ENCODE results near the gene RFESD.
"Not testable (repeated sequence)": the region's sequence is repeated elsewhere in the genome, so short reads cannot be mapped to it uniquely, and the experiment has no call there.

The RFESD gene

DNA sequence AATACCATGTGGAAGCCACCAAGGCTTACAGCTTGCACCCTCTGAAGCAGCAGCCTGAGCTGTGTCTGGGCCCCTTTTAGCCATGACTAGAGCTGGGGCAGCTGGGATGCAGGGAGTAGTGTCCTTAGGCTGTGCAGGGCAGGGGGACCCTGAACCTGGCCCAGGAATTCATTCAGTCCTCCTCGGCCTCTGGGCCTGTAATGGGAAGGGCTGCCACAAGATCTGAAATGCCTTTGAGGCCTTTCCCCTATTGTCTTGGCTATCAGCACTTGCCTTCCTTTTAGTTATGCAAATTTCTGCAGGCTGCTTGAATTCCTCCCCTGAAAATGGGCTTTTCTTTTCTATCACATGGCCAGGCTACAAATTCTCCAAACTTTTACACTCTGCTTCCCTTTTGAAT, 17.6 kb upstream of the RFESD start:
- no peak for DNase-seq (ENCODE audit: extremely low read depth, low read depth)
- TF ChIP-seq, protein P1, sequence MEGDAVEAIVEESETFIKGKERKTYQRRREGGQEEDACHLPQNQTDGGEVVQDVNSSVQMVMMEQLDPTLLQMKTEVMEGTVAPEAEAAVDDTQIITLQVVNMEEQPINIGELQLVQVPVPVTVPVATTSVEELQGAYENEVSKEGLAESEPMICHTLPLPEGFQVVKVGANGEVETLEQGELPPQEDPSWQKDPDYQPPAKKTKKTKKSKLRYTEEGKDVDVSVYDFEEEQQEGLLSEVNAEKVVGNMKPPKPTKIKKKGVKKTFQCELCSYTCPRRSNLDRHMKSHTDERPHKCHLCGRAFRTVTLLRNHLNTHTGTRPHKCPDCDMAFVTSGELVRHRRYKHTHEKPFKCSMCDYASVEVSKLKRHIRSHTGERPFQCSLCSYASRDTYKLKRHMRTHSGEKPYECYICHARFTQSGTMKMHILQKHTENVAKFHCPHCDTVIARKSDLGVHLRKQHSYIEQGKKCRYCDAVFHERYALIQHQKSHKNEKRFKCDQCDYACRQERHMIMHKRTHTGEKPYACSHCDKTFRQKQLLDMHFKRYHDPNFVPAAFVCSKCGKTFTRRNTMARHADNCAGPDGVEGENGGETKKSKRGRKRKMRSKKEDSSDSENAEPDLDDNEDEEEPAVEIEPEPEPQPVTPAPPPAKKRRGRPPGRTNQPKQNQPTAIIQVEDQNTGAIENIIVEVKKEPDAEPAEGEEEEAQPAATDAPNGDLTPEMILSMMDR (IDR thresholded peaks at IDR 0.05; ENCODE audit: low read depth, low read length) = no peak

DNA sequence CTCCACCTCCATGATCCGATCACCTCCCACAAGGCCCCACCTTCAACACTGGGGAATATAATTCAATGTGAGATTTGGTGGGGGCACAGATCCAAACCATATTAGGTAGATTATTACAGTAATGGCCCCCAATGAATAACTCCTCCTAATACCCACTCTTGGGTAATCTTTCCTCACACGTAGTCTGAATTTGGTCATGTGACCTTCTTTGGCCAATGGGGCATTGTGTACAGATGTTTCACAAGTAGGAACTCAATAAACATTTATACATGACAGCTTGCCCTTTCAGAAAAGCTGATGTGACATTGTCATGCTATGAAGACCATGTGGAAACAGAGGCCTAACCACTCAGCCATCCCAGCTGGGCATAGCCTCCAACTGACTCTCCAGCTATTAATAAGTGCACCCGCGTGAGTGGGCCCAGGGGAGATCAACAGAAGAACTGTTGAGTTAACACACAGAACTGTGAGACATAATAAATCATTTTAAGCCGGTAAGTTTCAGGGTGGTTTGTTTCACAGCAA, 16.1 kb upstream of the RFESD start:
- no peak for DNase-seq (ENCODE audit: extremely low read depth, low read depth)
- TF ChIP-seq, protein P1 (IDR thresholded peaks at IDR 0.05; ENCODE audit: low read depth, low read length) = no peak

DNA sequence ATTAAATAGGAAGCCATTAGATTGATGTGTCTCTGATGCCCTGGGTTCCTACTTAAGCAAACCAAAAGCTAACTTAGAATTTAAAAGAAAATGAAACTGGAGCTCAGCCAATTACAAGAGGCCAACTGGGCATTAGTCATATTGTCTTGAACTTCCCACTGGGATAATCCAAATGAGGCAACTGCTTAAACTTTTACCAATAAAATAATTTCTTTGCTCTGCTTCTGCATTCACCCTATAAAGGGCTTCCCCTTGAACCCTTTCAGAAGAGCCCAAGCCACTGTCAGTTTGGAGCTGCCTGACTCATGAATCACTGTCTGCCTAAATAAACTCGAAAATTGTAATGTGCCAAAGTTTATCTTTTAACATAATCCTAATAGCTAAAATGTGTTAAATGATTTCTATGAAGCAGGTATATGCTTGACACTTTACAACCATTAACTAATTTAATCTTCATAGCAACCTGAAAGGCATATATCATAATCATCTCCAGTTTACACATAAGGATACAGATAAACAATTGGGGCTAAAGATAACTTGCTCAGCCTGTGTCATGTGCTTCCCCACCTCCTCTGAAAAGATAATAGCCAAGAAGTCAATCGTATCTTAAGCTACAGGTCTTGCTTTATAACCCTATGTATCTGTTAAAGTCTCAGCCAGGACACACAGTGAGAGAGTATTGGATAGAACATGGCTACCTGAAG, 15.2 kb upstream of the RFESD start:
- TF ChIP-seq, protein P1 (IDR thresholded peaks at IDR 0.05; ENCODE audit: low read depth, low read length) = no peak
- DNase-seq (ENCODE audit: extremely low read depth, low read depth) = peak; percentile 46

DNA sequence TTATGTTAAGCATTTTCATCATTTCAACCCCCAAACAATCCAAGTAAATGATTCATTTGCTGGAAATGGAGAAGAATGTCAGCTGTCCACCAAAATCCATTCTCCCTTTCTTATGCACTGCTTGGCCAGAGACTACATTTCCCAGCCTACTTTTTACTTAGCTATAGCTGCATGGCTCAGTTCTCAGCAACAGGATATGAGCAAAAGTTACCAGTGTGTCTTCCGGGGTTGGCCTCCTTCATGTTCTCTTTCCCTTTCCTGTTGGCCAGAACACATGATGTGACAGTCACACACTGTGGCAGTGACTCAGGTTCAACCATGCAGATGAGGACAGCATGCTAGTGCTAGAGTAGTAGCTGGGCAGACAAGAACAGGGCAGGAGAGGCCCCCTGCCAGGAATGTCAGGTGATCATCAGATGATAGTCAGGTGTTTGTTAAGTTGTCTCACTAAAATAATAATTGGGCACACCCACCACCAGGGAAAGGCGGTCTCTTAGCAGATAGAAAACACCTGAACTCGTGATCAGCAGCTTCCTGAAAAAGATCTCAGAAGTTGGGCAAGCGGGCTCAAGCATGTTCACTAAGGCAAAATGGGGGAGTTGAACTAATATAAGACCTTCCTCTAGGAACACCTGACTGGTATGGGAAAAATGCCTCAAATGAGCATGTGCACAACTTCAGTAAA, 14.4 kb upstream of the RFESD start:
- TF ChIP-seq, protein P1 (IDR thresholded peaks at IDR 0.05; ENCODE audit: low read depth, low read length) = no peak
- DNase-seq (ENCODE audit: extremely low read depth, low read depth) = no peak

DNA sequence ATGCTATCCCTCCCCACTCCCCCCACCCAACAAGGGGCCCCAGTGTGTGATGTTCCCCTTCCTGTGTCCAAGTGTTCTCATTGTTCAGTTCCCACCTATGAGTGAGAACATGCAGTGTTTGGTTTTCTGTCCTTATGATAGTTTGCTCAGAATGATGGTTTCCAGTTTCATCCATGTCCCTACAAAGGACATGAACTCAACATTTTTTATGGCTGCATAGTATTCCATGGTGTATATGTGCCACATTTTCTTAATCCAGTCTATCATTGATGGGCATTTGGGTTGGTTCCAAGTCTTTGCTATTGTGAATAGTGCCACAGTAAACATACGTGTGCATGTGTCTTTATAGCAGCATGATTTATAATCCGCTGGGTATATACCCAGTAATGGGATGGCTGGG, 13.6 kb upstream of the RFESD start:
- not testable (repeated sequence) for DNase-seq (ENCODE audit: extremely low read depth, low read depth)

DNA sequence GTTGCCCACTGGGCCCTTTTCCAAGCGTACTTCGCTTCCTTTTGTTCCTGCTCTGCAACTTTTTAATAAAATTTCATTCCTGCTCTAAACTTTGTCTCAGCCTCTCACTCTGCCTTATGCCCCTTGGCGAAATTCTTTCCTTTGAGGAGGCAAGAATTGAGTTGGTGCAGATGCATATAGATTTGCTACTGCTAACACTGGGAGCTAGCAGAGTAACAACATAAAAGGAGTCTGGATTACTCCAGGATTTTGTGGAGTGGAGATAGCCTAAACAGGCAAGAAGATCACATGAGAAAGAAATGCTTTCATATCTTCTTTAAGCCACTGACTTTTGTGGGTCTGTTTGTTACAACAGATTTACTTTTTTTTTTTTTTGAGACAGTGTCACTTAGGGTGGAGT, 12.9 kb upstream of the RFESD start:
- TF ChIP-seq, protein P1 (IDR thresholded peaks at IDR 0.05; ENCODE audit: low read depth, low read length) = no peak
- DNase-seq (ENCODE audit: extremely low read depth, low read depth) = no peak

DNA sequence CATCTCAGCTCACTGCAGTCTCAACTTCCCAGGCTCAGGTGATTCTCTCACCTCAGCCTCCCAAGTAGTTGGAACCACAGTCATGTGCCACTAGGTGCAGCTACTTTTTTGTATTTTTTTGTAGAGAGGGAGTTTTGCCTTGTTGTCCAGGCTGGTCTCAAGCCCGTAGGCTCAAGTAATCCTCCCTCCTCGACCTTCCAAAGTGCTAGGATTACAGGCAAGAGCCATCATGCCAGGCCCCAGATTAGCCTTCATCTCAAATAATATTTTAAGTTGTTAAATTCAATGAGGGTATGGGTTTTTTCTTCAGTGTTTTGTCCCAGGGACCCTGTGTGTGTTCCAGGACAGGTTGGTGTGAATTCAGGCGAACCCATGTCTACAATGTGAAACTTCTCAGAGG, 12.5 kb upstream of the RFESD start:
- TF ChIP-seq, protein P1 (IDR thresholded peaks at IDR 0.05; ENCODE audit: low read depth, low read length) = no peak
- DNase-seq (ENCODE audit: extremely low read depth, low read depth) = no peak
